Measurements from ENCODE around the gene CHST13.

DNA sequence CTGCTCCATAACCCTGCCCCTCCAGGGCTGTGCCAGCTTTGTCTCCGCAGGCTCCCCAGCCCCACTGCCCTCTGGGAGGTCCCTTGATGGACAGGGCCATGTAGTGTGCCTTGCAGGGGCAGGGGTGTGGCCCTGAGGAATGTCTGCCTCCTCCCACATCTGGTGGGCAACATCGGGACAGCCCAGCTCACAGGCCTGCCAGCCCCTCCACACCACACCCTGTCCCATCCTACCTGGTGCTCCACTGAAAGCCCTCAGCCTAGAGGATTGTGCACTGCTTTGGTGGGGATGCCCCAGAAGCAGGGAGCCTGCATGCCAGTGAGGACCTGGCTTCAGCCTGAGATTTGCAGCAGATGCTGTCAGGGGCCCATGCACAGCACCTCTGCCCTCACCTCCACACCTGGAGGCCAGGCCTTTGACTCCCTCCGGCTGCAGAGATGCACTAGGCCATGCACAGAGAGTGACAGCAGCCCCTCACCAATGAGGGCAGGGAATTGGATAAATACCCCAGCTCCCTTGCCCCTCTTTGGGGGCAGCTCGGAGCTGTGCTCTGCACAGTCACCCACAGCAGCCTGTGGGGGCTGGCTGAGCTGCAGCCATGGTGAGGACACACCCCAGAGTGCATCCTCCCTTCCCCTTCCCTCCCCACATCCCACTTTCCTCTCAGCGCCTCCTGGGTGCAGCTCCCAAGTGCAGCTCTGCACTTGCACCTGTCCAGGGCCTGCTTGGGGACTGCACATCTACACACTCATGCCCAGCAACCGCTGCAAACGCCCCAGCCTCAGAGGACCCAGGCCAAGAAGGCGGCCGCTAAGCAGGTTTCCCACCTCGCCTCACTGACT is 32.1 kb downstream of the CHST13 start:
- TF ChIP-seq, protein P1, sequence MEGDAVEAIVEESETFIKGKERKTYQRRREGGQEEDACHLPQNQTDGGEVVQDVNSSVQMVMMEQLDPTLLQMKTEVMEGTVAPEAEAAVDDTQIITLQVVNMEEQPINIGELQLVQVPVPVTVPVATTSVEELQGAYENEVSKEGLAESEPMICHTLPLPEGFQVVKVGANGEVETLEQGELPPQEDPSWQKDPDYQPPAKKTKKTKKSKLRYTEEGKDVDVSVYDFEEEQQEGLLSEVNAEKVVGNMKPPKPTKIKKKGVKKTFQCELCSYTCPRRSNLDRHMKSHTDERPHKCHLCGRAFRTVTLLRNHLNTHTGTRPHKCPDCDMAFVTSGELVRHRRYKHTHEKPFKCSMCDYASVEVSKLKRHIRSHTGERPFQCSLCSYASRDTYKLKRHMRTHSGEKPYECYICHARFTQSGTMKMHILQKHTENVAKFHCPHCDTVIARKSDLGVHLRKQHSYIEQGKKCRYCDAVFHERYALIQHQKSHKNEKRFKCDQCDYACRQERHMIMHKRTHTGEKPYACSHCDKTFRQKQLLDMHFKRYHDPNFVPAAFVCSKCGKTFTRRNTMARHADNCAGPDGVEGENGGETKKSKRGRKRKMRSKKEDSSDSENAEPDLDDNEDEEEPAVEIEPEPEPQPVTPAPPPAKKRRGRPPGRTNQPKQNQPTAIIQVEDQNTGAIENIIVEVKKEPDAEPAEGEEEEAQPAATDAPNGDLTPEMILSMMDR (IDR thresholded peaks at IDR 0.05), result no peak
- no peak for TF ChIP-seq POLR2AphosphoS5 (IDR thresholded peaks at IDR 0.05; ENCODE audit: insufficient read depth in 1 of 2, low read depth in 1 of 2)
